NCI-H1105 (cell line): ENCODE measurements around the gene PLEKHA4.
A peak's percentile ranks its signal among the peaks of the same experiment; 100 is the strongest.
"Not testable (repeated sequence)": the region's sequence is repeated elsewhere in the genome, so short reads cannot be mapped to it uniquely, and the experiment has no call there.

Experiments used
- DNase-seq: peaks from one replicate; lab custom pipeline; 2025; lab: John Stamatoyannopoulos, UW

PLEKHA4 gene

DNA sequence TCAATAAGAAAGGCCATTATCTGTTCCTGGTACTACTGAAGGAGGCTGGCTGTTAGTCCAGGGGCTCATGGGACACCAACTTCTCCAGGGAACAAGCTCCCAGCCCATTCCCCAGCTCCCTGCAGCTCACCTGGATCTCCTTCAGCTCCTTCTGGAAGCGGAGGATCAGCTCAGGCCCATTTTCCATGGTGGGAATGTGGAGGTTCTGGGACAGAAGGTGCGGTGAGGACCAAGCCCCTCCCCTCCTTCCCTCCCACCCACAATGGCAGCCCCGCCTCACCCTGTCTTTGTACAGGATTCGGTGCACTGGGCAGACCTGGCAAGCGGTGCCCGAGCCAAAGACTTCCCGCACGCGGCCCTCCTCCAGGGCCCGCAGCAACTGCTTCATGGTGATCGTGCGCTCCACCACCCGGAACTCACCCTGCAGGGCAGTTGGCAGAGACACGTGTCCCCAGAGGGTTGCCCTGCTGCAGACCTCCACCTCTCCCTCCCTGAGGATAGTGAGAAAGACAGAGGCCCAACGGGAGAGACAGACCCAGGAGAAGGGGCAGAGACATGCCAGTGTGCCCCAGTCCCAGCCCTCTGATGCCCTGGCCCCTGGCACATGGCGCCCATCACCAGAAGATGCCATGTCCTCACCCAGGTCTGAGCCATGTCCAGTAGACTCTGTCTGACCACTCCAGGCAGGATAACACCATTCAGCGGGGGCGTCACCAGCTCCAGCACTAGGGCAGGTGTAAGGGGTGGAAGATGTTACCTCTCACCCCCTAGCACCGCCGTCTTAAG is 71.9 kb downstream of the PLEKHA4 start:
- no peak for DNase-seq

DNA sequence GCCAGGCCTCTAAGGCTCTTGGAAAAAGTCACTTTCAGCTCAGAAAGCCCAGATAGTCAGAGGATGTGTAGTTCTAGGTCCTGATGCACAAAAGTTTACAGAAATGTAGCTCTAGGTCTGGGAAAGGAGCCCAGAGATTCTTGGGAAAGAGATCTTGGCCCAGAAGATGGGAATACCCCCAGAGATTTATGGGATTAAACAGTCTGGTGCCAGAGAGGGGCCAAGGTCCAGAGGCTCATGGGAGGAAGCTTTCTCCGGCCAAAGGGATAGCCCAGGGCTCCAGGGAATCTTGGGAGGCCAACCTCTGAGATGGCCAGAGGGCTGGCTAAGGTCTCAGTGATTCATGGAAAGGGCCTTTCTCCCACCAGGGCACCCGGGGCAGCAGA is 72.7 kb downstream of the PLEKHA4 start:
- DNase-seq: no peak

DNA sequence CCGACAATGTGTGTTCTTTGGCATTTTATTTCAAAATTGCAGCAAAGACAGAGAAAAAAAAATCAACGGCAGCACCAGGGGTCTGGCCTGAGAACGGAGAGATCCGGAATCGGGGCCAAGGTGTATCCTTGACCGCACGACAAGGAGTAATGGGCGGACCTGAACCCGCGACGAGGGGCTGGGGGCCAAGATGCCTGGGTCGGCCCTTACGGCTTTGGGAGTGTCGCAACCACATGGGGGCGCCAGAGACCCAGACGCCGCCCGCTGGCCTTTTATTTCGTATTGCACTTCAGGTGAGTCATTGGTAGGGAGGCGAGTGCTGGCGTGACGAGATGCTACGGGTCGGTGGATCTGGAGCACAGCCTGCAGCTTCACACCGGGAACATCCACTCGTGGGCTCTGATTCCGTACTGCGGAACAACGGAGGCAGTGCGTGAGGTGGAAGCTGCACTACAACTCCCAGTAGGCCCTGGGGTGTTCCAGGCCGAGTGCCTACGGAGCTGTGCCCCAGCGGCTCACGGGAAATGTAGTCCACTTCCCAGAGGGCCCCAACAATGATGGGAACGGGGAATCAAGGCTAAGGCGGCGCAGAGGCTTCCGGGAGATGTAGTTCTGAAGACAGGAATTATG is 73.2 kb downstream of the PLEKHA4 start:
- DNase-seq: peak; percentile 94

DNA sequence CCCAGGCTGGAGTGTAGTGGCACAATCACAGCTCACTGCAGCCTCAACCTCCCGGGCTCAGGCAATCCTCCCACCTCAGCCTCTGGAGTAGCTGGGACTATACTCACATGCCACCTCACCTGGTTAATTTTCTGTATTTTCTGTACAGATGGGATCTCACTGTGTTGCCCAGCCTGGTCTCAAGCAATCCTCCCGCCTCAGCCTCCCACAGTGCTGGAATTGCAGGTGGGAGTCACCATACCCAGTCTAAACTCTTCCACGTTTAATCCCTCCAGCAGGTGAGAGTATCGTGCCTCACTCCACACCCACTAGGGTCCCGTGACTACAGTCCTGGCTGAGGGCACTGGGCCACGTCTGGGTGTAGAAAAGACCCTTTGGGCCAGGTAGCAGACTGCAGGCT is 74.1 kb downstream of the PLEKHA4 start:
- DNase-seq: no peak

DNA sequence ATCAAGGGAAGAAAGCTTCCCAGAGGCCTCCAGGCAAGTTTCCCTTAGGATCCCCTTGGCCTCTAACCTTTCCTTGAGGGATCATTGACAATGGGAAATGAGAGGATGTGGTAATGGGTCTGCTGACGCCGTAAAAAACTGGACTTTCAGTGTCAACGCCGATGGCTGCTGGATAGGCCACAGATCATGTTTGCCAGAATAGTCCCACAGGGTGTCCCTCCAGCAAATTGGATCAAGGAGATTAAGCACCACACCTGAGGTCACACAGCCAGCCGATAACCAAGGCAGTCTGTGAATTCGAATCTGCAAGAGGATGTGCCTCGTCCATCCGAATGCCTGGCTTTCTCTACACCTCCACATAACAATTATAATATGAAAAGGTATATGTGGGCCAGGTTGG is 75.1 kb downstream of the PLEKHA4 start:
- no peak for DNase-seq

DNA sequence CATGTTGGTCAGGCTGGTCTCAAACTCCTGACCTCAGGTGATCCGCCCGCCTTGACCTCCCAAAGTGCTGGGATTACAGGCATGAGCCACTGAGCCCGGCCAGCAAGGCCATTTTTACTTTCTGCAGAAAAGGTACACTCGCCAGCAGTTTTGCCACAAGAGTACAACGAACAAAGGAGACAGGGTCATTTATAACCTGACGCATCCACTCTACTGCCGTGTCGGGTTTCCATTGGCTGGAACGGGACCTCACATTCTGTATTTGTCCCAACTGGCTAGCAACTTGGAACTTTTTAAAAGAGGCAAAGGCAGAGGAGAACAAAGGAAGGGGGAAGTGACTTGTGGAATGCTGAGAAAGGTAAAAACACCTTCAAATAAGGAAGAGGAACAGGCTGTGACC is 81.1 kb downstream of the PLEKHA4 start:
- not testable (repeated sequence) for DNase-seq
